ENCODE measurements around the gene MISP. TPM values are rescaled to one million over a fixed set of nuclear protein-coding genes. Genes with fewer than 3 reads are reported as not detected.

Gene MISP
- total and polyA plus RNA-seq, 2 of the 13 experiments (the other 11 are each of a cell fraction or from before 2014, with no cell fraction given), result 0.67 to 1.3 TPM

DNA sequence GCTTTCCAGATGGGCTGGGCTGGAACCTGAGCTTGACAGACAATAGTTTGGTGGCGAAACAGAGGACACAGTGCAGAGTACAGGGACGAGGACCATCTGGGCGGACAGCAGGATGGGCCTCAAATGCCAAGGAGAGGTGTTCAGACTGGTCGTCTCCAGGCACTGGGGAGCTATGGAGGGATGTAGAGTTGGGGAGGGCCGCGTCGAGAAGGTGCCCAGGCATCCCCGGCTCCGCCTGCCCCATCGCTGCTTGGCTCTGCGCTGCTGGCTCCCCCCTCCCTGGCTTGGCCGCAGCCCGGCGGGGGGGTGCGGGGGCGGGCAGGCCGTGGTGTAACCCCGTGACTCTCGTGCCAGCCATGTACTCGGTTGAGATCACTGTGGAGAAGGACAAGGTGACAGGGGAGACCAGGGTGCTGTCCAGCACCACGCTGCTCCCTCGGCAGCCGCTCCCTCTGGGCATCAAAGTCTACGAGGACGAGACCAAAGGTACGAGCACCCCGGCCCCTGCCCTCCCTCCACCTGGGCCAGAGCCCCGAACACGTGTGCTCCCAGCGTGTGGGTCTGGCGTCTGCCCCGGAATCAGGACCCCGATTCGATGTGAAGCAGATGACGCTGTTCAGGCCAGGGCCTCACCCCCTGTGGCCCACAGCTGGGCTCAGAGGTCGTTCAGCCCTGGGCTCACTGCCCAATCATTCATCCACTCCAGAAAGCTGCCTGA lies 10.8 kb upstream of the MISP start (continued):
- TF ChIP-seq PLSCR1 (CRISPR knock-in tag; IDR thresholded peaks at IDR 0.05; ENCODE audit: borderline replicate concordance) (0 out of 2 replicates have a peak, but pooled peaks have one; percentile 64), ZNF580 (CRISPR knock-in tag; IDR thresholded peaks at IDR 0.05; ENCODE audit: borderline replicate concordance, low read depth) (peak; percentile 66; the same call in 1 of the 2 replicates), CHD2 (IDR thresholded peaks at IDR 0.05; ENCODE audit: low read depth, low read length) (no peak), ZBTB21 (CRISPR knock-in tag; IDR thresholded peaks at IDR 0.05) (peak; percentile 32; the same call in 1 of the 2 replicates), RARG (CRISPR knock-in tag; IDR thresholded peaks at IDR 0.05; ENCODE audit: low read depth) (no peak), ZNF543 (CRISPR knock-in tag; IDR thresholded peaks at IDR 0.05) (peak; percentile 89), CHCHD3 (CRISPR knock-in tag; IDR thresholded peaks at IDR 0.05) (no peak), ZNF549 (CRISPR knock-in tag; IDR thresholded peaks at IDR 0.05) (no peak), ESRRA (CRISPR knock-in tag; IDR thresholded peaks at IDR 0.05; ENCODE audit: low read depth) (peak; percentile 90), ATF7-NPFF (CRISPR knock-in tag; IDR thresholded peaks at IDR 0.05; ENCODE audit: low read depth) (no peak; the same call in 1 of the 2 replicates), ZNF225 (CRISPR knock-in tag; IDR thresholded peaks at IDR 0.05) (no peak; the same call in 1 of the 2 replicates), NR2F1 (CRISPR knock-in tag; IDR thresholded peaks at IDR 0.05) (peak; percentile 6 to 37; a peak in 1 of 4 replicates), ZNF660 (CRISPR knock-in tag; IDR thresholded peaks at IDR 0.05; ENCODE audit: borderline replicate concordance, low read depth) (no peak), ZSCAN25 (CRISPR knock-in tag; IDR thresholded peaks at IDR 0.05) (peak; percentile 96), MXI1 (IDR thresholded peaks at IDR 0.05; ENCODE audit: borderline replicate concordance, low read depth, low read length) (peak; percentile 68; the same call in 1 of the 3 replicates), SP5 (CRISPR knock-in tag; IDR thresholded peaks at IDR 0.05; ENCODE audit: borderline replicate concordance, low read depth) (no peak; the same call in 1 of the 2 replicates), ZNF256 (CRISPR knock-in tag; conservative IDR thresholded peaks at IDR 0.05) (no peak)
- TF ChIP-seq, protein P1, sequence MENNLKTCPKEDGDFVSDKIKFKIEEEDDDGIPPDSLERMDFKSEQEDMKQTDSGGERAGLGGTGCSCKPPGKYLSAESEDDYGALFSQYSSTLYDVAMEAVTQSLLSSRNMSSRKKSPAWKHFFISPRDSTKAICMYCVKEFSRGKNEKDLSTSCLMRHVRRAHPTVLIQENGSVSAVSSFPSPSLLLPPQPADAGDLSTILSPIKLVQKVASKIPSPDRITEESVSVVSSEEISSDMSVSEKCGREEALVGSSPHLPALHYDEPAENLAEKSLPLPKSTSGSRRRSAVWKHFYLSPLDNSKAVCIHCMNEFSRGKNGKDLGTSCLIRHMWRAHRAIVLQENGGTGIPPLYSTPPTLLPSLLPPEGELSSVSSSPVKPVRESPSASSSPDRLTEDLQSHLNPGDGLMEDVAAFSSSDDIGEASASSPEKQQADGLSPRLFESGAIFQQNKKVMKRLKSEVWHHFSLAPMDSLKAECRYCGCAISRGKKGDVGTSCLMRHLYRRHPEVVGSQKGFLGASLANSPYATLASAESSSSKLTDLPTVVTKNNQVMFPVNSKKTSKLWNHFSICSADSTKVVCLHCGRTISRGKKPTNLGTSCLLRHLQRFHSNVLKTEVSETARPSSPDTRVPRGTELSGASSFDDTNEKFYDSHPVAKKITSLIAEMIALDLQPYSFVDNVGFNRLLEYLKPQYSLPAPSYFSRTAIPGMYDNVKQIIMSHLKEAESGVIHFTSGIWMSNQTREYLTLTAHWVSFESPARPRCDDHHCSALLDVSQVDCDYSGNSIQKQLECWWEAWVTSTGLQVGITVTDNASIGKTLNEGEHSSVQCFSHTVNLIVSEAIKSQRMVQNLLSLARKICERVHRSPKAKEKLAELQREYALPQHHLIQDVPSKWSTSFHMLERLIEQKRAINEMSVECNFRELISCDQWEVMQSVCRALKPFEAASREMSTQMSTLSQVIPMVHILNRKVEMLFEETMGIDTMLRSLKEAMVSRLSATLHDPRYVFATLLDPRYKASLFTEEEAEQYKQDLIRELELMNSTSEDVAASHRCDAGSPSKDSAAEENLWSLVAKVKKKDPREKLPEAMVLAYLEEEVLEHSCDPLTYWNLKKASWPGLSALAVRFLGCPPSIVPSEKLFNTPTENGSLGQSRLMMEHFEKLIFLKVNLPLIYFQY (CRISPR knock-in tag; IDR thresholded peaks at IDR 0.05; ENCODE audit: borderline replicate concordance), result peak; percentile 26; the same call in 1 of the 2 replicates
- TF ChIP-seq, protein P2, sequence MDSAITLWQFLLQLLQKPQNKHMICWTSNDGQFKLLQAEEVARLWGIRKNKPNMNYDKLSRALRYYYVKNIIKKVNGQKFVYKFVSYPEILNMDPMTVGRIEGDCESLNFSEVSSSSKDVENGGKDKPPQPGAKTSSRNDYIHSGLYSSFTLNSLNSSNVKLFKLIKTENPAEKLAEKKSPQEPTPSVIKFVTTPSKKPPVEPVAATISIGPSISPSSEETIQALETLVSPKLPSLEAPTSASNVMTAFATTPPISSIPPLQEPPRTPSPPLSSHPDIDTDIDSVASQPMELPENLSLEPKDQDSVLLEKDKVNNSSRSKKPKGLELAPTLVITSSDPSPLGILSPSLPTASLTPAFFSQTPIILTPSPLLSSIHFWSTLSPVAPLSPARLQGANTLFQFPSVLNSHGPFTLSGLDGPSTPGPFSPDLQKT (CRISPR knock-in tag; IDR thresholded peaks at IDR 0.05; ENCODE audit: borderline replicate concordance), result no peak
- TF ChIP-seq, protein P3, sequence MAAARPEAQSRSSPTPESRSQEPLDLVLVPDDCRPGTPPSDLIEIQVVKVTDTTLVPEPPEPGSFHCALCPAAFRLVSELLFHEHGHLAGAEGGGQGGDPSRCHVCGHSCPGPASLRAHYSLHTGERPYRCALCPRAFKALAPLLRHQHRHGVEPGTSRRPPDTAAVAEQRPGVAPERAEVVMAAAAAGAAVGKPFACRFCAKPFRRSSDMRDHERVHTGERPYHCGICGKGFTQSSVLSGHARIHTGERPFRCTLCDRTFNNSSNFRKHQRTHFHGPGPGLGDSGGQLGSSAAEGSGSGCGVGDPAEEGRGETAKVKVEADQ (CRISPR knock-in tag; IDR thresholded peaks at IDR 0.05; ENCODE audit: borderline replicate concordance), result peak; percentile 88

Measured in HepG2 (cell line).